Smooth muscle cell (in vitro differentiated cells): ENCODE data around the gene RGS3. TPM values are rescaled to one million over a fixed set of nuclear protein-coding genes. Genes with fewer than 3 reads are reported as not detected.

Experiments used
- DNase-seq: peaks from one replicate; lab custom pipeline; 2025; ENCODE audit not compliant: unreplicated experiment; lab: John Stamatoyannopoulos, UW
- H2AFZ ChIP-seq: fragments of 200-600 bp; sonication (generic); 2 replicates; pipeline ENCODE4 v1.6.0; 2016; ENCODE audit warnings: antibody characterized with exemption, low read depth, mild to moderate bottlenecking
- H3F3A ChIP-seq: fragments of 200-600 bp; sonication (generic); 2 replicates; pipeline ENCODE4 v1.6.0; 2017; ENCODE audit warnings: antibody characterized with exemption, low read depth
- H3K27ac ChIP-seq: fragments of 200-600 bp; sonication (generic); 2 replicates; pipeline ENCODE4 v1.5.1; 2016; ENCODE audit warnings: low read depth, mild to moderate bottlenecking
- H3K27me3 ChIP-seq: fragments of 200-600 bp; sonication (generic); 2 replicates; pipeline ENCODE4 v1.6.1; 2016; ENCODE audit warnings: low read depth, mild to moderate bottlenecking
- H3K36me3 ChIP-seq: fragments of 200-600 bp; sonication (generic); 2 replicates; pipeline ENCODE4 v1.5.1; 2016; ENCODE audit warnings: low read depth
- H3K4me1 ChIP-seq: fragments of 200-600 bp; sonication (generic); 2 replicates; pipeline ENCODE4 v1.5.1; 2016; ENCODE audit warnings: low read depth
- H3K4me2 ChIP-seq: fragments of 200-600 bp; sonication (generic); 2 replicates; pipeline ENCODE4 v1.6.0; 2016; ENCODE audit warnings: mild to moderate bottlenecking
- H3K4me3 ChIP-seq: fragments of 200-600 bp; sonication (generic); 2 replicates; pipeline ENCODE4 v1.5.1; 2016; ENCODE audit warnings: mild to moderate bottlenecking
- H3K79me2 ChIP-seq: fragments of 200-600 bp; sonication (generic); 2 replicates; pipeline ENCODE4 v1.6.0; 2016; ENCODE audit warnings: low read depth, mild to moderate bottlenecking
- H3K9ac ChIP-seq: fragments of 200-600 bp; sonication (generic); 2 replicates; pipeline ENCODE4 v1.6.0; 2016; ENCODE audit warnings: low read depth
- H3K9me3 ChIP-seq: fragments of 200-600 bp; sonication (generic); replicated peaks from 2 replicates; pipeline ENCODE4 v1.5.1; 2016; ENCODE audit warnings: low read depth
- H4K20me1 ChIP-seq: fragments of 200-600 bp; sonication (generic); 2 replicates; pipeline ENCODE4 v1.6.0; 2016; ENCODE audit warnings: low read depth
- CTCF ChIP-seq: fragments of 200-600 bp; sonication (generic); IDR thresholded peaks from 2 replicates; pipeline ENCODE4 v1.5.1; 2017; ENCODE audit warnings: borderline replicate concordance, mild to moderate bottlenecking, antibody characterized with exemption; ENCODE audit not compliant: insufficient read depth, poor library complexity, severe bottlenecking
- WGBS: methylation state at CpG from one replicate; pipeline ENCODE4 v1.1.7; 2016; ENCODE audit warnings: low lambda C conversion rate; 5-methylcytosine and 5-hydroxymethylcytosine counted together
- polyA plus RNA-seq: library from polyadenylated mRNA; unstranded; fragments of >200 nt; fragmentation: Nextera tagmentation; extraction: Ambion mirVana; gene quantifications from 2 replicates; pipeline ENCODE4 v1.2.1, GENCODE V29; 2016
- total RNA-seq: library from RNA; depleted of rRNA; stranded (reverse); fragments of >200 nt; gene quantifications from 2 replicates; pipeline ENCODE4 v1.2.3, GENCODE V29; 2014

Gene RGS3
- total and polyA plus RNA-seq, 2 experiments from 2014 or later: 43.8 to 108 TPM

GRCh38 chr9:113522858-113523257 lies 59.3 kb downstream of the RGS3 start:
- H3F3A ChIP-seq: peaks cover 6% of the 10 kb centered on the region
- H3K9me3 ChIP-seq: no peaks in the 10 kb centered on the region
- no peak overlapping the region for H3K4me3 ChIP-seq
- no peaks in the 10 kb centered on the region for H3K27me3 ChIP-seq
- no peak overlapping the region for H2AFZ ChIP-seq
- WGBS: 94% methylated on average over 8 of the region's 8 CpGs
- peak overlapping the region; percentile 77 for H3K4me2 ChIP-seq
- H4K20me1 ChIP-seq: no peaks in the 10 kb centered on the region
- H3K9ac ChIP-seq: no peak overlapping the region
- peaks cover 6% of the 10 kb centered on the region for H3K4me1 ChIP-seq
- TF ChIP-seq CTCF: no peak
- no peaks in the 10 kb centered on the region for H3K36me3 ChIP-seq
- H3K79me2 ChIP-seq: no peaks in the 10 kb centered on the region
- DNase-seq: no peak
- H3K27ac ChIP-seq: no peak overlapping the region

GRCh38 chr9:113523421-113524141 lies 60.1 kb downstream of the RGS3 start:
- H2AFZ ChIP-seq: no peak overlapping the region

GRCh38 chr9:113524468-113524867 lies 60.9 kb downstream of the RGS3 start:
- H3K27ac ChIP-seq: no peak overlapping the region
- H4K20me1 ChIP-seq: no peaks in the 10 kb centered on the region
- no peak for DNase-seq
- no peaks in the 10 kb centered on the region for H3K79me2 ChIP-seq
- no peaks in the 10 kb centered on the region for H3K27me3 ChIP-seq
- H3K4me2 ChIP-seq: peak overlapping the region; percentile 77
- H3K9me3 ChIP-seq: no peaks in the 10 kb centered on the region
- peaks cover 6% of the 10 kb centered on the region for H3K4me1 ChIP-seq
- no peak overlapping the region for H2AFZ ChIP-seq
- H3K9ac ChIP-seq: no peak overlapping the region
- no peak overlapping the region for H3K4me3 ChIP-seq
- H3F3A ChIP-seq: peaks cover 6% of the 10 kb centered on the region
- H3K36me3 ChIP-seq: no peaks in the 10 kb centered on the region
- no peak for TF ChIP-seq CTCF
- WGBS: 95% methylated on average over 3 of the region's 4 CpGs

More at GRCh38 chr9:113523421-113524141, 60.1 kb downstream of the RGS3 start:
- Histone ChIP-seq H3F3A (peaks cover 6% of the 10 kb centered on the region), H3K27ac (peak overlapping the region; percentile 58), H3K9me3 (no peaks in the 10 kb centered on the region), H3K4me3 (no peak overlapping the region), H3K4me2 (peak overlapping the region; percentile 77), H3K79me2 (no peaks in the 10 kb centered on the region), H3K27me3 (no peaks in the 10 kb centered on the region), H3K4me1 (peaks cover 6% of the 10 kb centered on the region), H4K20me1 (no peaks in the 10 kb centered on the region), H3K36me3 (no peaks in the 10 kb centered on the region), H3K9ac (no peak overlapping the region)
- DNase-seq: no peak
- no peak for TF ChIP-seq CTCF
- WGBS: 40% methylated on average over 19 of the region's 19 CpGs

- Histone ChIP-seq H3K36me3 (no peaks in the 10 kb centered on the region), H3K9me3 (no peaks in the 10 kb centered on the region), H3K27ac (no peak overlapping the region), H3K79me2 (no peaks in the 10 kb centered on the region), H3K9ac (no peak overlapping the region), H3K4me1 (peaks cover 6% of the 10 kb centered on the region), H2AFZ (no peak overlapping the region), H3K4me2 (no peak overlapping the region), H4K20me1 (no peaks in the 10 kb centered on the region), H3K4me3 (no peak overlapping the region), H3F3A (peaks cover 6% of the 10 kb centered on the region), H3K27me3 (no peaks in the 10 kb centered on the region)
- DNase-seq: no peak
- WGBS: 94% methylated on average over 4 of the region's 4 CpGs
- TF ChIP-seq CTCF: no peak
These were observed 61.7 kb downstream of the RGS3 start for GRCh38 chr9:113525205-113525604.
